Endothelial cell of umbilical vein (primary cell): ENCODE measurements around the gene POLR2C. TPM values are rescaled to one million over a fixed set of nuclear protein-coding genes. Genes with fewer than 3 reads are reported as not detected.

Source experiments
- BruUV-seq: library from RNA; stranded (reverse); fragments of 400-500 nt; replicated peaks from 2 replicates; lab custom pipeline; 2021; lab: Mats Ljungman, UMichigan
- CTCF ChIA-PET: fragments of 300-600, 350-600 bp; sonication (Branson Sonifier 250); formaldehyde crosslinking; loops from one replicate; lab custom pipeline; 2021; ENCODE audit warnings: antibody characterized with exemption, inconsistent platforms; lab: Charles Lee
- POLR2A ChIA-PET: fragments of 300-600, 350-600 bp; sonication (Branson Sonifier 250); formaldehyde crosslinking; loops from one replicate; lab custom pipeline; 2021; ENCODE audit warnings: antibody characterized with exemption, inconsistent platforms; lab: Charles Lee
- DNase-seq: peaks from one replicate; pipeline ENCODE4 v3.0.0-alpha.2; 2011; ENCODE audit warnings: low read depth, low spot score
- FAIRE-seq: peaks from 2 replicates; lab custom pipeline; 2011; peaks lifted over from hg19 to GRCh38; lab: Jason Lieb, UNC
- H2AFZ ChIP-seq: 2 replicates; pipeline ENCODE4 v1.6.0; 2012; ENCODE audit warnings: low read depth, low read length, control low read depth, inconsistent platforms
- H3K27ac ChIP-seq: 2 replicates; pipeline ENCODE4 v1.5.1; 2011; ENCODE audit warnings: low read depth, mild to moderate bottlenecking, control low read depth, low read length, moderate library complexity; ENCODE audit not compliant: insufficient read depth
- H3K27me3 ChIP-seq, 2 experiments: 2 replicates each; pipeline versions ENCODE4 v1.6.0 to v1.6.1; 2011; ENCODE audit warnings: low read length in 2 of 2, mixed read lengths in 1 of 2; ENCODE audit not compliant: control insufficient read depth in 2 of 2, insufficient read depth in 2 of 2
- H3K36me3 ChIP-seq, 2 experiments: 2 replicates in 1 of 2; 3 replicates in 1 of 2; pipeline ENCODE4 v1.5.1; 2011; ENCODE audit warnings: low read length in 2 of 2, mild to moderate bottlenecking in 1 of 2, moderate library complexity in 1 of 2; ENCODE audit not compliant: control insufficient read depth in 2 of 2, insufficient read depth in 2 of 2; ENCODE audit errors: extremely low read depth in 1 of 2
- H3K4me1 ChIP-seq: 3 replicates; pipeline ENCODE4 v1.5.1; 2011; ENCODE audit warnings: mild to moderate bottlenecking, low read length; ENCODE audit not compliant: control insufficient read depth, insufficient read depth; ENCODE audit errors: extremely low read depth
- H3K4me2 ChIP-seq: 2 replicates; pipeline ENCODE4 v1.6.1; 2011; ENCODE audit warnings: low read length, control low read depth, mixed read lengths; ENCODE audit not compliant: insufficient read depth
- H3K4me3 ChIP-seq, 3 experiments: fragments of 200-600 bp in 1 of 3; sonication (generic), shearing (Covaris generic) in 1 of 3; replicated peaks in 1 of 3; 2 replicates each; pipeline ENCODE4 v1.5.1; 2011 to 2016; ENCODE audit warnings: control low read depth in 3 of 3, low read length in 3 of 3, mild to moderate bottlenecking in 2 of 3, inconsistent platforms in 1 of 3, low read depth in 1 of 3, moderate library complexity in 1 of 3; ENCODE audit not compliant: insufficient read depth in 1 of 3
- H3K79me2 ChIP-seq: 2 replicates; pipeline ENCODE4 v1.6.0; 2012; ENCODE audit warnings: low read length, inconsistent platforms; ENCODE audit not compliant: control insufficient read depth, insufficient read depth
- H3K9ac ChIP-seq: replicated peaks from 2 replicates; pipeline ENCODE3; 2011; ENCODE audit warnings: low read length, control low read depth; ENCODE audit not compliant: insufficient read depth; ENCODE audit errors: extremely low read depth
- H3K9me1 ChIP-seq: replicated peaks from 3 replicates; pipeline ENCODE4 v1.6.0; 2011; ENCODE audit warnings: mild to moderate bottlenecking, low read length; ENCODE audit not compliant: control insufficient read depth, insufficient read depth; ENCODE audit errors: extremely low read depth
- H3K9me3 ChIP-seq: replicated peaks from 2 replicates; pipeline ENCODE4 v1.5.1; 2012; ENCODE audit warnings: low read length, inconsistent platforms; ENCODE audit not compliant: control insufficient read depth, insufficient read depth
- H4K20me1 ChIP-seq: replicated peaks from 2 replicates; pipeline ENCODE3; 2011; ENCODE audit warnings: mild to moderate bottlenecking, low read length; ENCODE audit not compliant: control insufficient read depth, insufficient read depth; ENCODE audit errors: extremely low read depth
- EZH2 ChIP-seq: IDR thresholded peaks from 2 replicates; pipeline ENCODE4 v1.6.1; 2012; ENCODE audit warnings: borderline replicate concordance, low read depth, mild to moderate bottlenecking, moderate library complexity, low read length, inconsistent platforms; ENCODE audit not compliant: severe bottlenecking
- FOS ChIP-seq: IDR thresholded peaks from 2 replicates; pipeline ENCODE4 v1.6.1; 2011; ENCODE audit warnings: mild to moderate bottlenecking, low read length, moderate library complexity, borderline replicate concordance; ENCODE audit not compliant: insufficient read depth
- GATA2 ChIP-seq: IDR thresholded peaks from 2 replicates; pipeline ENCODE4 v1.7.0; 2011; ENCODE audit warnings: low read depth, mild to moderate bottlenecking, moderate library complexity, mixed read lengths, low read length; ENCODE audit not compliant: insufficient read length, insufficient read depth
- JUN ChIP-seq: IDR thresholded peaks from 2 replicates; pipeline ENCODE4 v1.6.1; 2011; ENCODE audit warnings: borderline replicate concordance, low read depth; ENCODE audit not compliant: insufficient read length, insufficient read depth
- MYC ChIP-seq: IDR thresholded peaks from one replicate; pipeline ENCODE4 v1.6.1; 2011; ENCODE audit warnings: mild to moderate bottlenecking, low read depth, low read length
- POLR2A ChIP-seq: IDR thresholded peaks from 2 replicates; pipeline ENCODE4 v1.6.1; 2012; ENCODE audit warnings: low read depth, mild to moderate bottlenecking, control low read depth, low read length
- POLR2AphosphoS5 ChIP-seq: IDR thresholded peaks from 2 replicates; pipeline ENCODE4 v1.6.1; 2012; ENCODE audit warnings: low read depth, mild to moderate bottlenecking, control low read depth, low read length, moderate library complexity; ENCODE audit not compliant: insufficient read depth
- dilution Hi-C: fragments of 300-500 bp; cut with MboI; formaldehyde crosslinking; loops from one replicate; pipeline ENCODE4 v1.15.0; 2019; ENCODE audit warnings: low sequenced_read_pairs; ENCODE audit not compliant: extremely low pct_ligation_motif_present
- intact Hi-C: fragments of 100-400 bp; cut with micrococcal nuclease; formaldehyde crosslinking; loops from one replicate; pipeline ENCODE4 v1.10.0; 2022
- polyA plus RNA-seq, 4 experiments: library from polyadenylated mRNA; depleted of rRNA in 3 of 4; stranded (reverse) in 3 of 4; unstranded in 1 of 4; fragments of >200 nt; gene quantifications; 2 replicates each; pipeline versions ENCODE4 v1.2.1 to v1.2.3, GENCODE V29; 2011 to 2012; ENCODE audit warnings: missing spikeins in 1 of 4
- total RNA-seq: library from RNA; stranded (reverse); gene quantifications from 2 replicates; pipeline ENCODE4 v1.2.3, GENCODE V29; 2021
- TF ChIP-seq, protein P1 (sequence below): IDR thresholded peaks from 2 replicates; pipeline ENCODE4 v1.6.1; 2011; ENCODE audit not compliant: insufficient read depth, insufficient read length
- TF ChIP-seq, protein P2 (sequence below), 2 donors: IDR thresholded peaks; 1 replicate in 1 of 2; 2 replicates in 1 of 2; pipeline ENCODE4 v1.5.1; 2011; ENCODE audit warnings: low read length in 2 of 2, mild to moderate bottlenecking in 2 of 2, moderate library complexity in 2 of 2, control low read depth in 1 of 2, inconsistent platforms in 1 of 2, low read depth in 1 of 2; ENCODE audit not compliant: insufficient read depth in 1 of 2; ENCODE audit errors: extremely low read depth in 1 of 2

The POLR2C gene
- total and polyA plus RNA-seq, 2 donors (not counting 3 experiments of a cell fraction or from before 2014, with no cell fraction given) = 65.2 to 129 TPM

DNA sequence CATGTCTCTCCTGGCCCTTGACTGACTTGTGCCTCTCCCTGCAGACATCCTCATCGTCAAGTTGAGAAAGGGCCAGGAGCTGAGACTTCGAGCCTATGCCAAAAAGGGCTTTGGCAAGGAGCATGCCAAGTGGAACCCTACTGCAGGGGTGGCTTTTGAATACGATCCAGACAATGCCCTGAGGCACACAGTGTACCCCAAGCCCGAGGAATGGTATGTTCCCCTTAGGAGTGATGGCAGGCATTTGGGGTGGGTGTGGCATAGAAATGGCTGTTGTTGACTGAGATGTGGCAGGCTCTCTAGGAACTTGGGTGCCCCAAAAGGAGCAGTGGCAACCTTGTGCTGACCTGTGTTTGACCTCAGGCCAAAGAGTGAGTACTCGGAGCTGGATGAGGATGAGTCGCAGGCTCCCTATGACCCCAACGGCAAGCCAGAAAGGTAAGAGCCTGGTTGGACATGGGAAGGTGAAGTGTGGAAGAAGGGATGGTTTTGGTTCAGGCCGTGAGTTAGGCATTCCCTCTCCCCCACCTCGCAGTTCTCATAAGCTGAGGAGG lies 7.5 kb downstream of the POLR2C start:
- ChIA-PET CTCF (interaction anchor here (1.3 to 3.5 kb wide), 3 partner anchors 8 to 49 kb away, joined by 3 to 17 read pairs (median 10); partner anchors contain the start of gene POLR2C), POLR2A (no interaction called here)
- Histone ChIP-seq H3K27ac (no peak overlapping the region), H3K9me3 (no peaks in the 10 kb centered on the region), H3K36me3 (peaks cover 13 to 58% of the 10 kb centered on the region in 2 experiments), H3K9me1 (no peaks in the 10 kb centered on the region), H3K27me3 (no peaks in the 10 kb centered on the region), H3K4me3 (no peak overlapping the region), H3K4me2 (no peak overlapping the region), H3K9ac (no peak overlapping the region), H3K79me2 (peaks cover 1% of the 10 kb centered on the region), H4K20me1 (no peaks in the 10 kb centered on the region), H2AFZ (no peak overlapping the region), H3K4me1 (peaks cover 5% of the 10 kb centered on the region)
- BruUV-seq = no TSS peak
- no peak for TF ChIP-seq EZH2
- no peak for TF ChIP-seq GATA2
- no peak for TF ChIP-seq JUN
- TF ChIP-seq, protein P1, sequence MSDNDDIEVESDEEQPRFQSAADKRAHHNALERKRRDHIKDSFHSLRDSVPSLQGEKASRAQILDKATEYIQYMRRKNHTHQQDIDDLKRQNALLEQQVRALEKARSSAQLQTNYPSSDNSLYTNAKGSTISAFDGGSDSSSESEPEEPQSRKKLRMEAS = no peak
- TF ChIP-seq, protein P2, sequence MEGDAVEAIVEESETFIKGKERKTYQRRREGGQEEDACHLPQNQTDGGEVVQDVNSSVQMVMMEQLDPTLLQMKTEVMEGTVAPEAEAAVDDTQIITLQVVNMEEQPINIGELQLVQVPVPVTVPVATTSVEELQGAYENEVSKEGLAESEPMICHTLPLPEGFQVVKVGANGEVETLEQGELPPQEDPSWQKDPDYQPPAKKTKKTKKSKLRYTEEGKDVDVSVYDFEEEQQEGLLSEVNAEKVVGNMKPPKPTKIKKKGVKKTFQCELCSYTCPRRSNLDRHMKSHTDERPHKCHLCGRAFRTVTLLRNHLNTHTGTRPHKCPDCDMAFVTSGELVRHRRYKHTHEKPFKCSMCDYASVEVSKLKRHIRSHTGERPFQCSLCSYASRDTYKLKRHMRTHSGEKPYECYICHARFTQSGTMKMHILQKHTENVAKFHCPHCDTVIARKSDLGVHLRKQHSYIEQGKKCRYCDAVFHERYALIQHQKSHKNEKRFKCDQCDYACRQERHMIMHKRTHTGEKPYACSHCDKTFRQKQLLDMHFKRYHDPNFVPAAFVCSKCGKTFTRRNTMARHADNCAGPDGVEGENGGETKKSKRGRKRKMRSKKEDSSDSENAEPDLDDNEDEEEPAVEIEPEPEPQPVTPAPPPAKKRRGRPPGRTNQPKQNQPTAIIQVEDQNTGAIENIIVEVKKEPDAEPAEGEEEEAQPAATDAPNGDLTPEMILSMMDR (IDR thresholded peaks at IDR 0.05; ENCODE audit: extremely low read depth in 1 of 2, insufficient read depth in 1 of 2, low read depth in 1 of 2, low read length in 2 of 2) = no peak
- TF ChIP-seq POLR2AphosphoS5 = no peak
- no peak for TF ChIP-seq MYC
- TF ChIP-seq POLR2A = no peak
- no peak for TF ChIP-seq FOS
- DNase-seq (no peak), FAIRE-seq (no peak)
- intact Hi-C loops = loop anchor here (10.0 kb wide), 1 partner anchor 175 kb away; no protein-coding TSS in a partner anchor
- dilution Hi-C loops = no loop called here
